CD4-positive, alpha-beta T cell treated with Interleukin-17A for 1 hour (primary cell): Measurements from ENCODE around the gene SELENOP.

Experiments used
- DNase-seq: peaks from one replicate; pipeline ENCODE4 v3.0.0-alpha.2; 2020

Gene SELENOP

GRCh38 chr5:42787845-42788244 lies 23.8 kb downstream of the SELENOP start:
- DNase-seq = no peak

GRCh38 chr5:42787073-42787472 lies 24.6 kb downstream of the SELENOP start:
- no peak for DNase-seq

- DNase-seq = no peak
Measured at GRCh38 chr5:42785756-42786155, 25.9 kb downstream of the SELENOP start.

- no peak for DNase-seq
Measured at GRCh38 chr5:42784132-42784531, 27.6 kb downstream of the SELENOP start.

- DNase-seq = no peak
Measured at GRCh38 chr5:42781584-42781983, 30.1 kb downstream of the SELENOP start.

- no peak for DNase-seq
Measured at GRCh38 chr5:42779083-42779482, 32.6 kb downstream of the SELENOP start.

- DNase-seq = no peak
Measured at GRCh38 chr5:42772265-42772993, 39.3 kb downstream of the SELENOP start.

- no peak for DNase-seq
Measured at GRCh38 chr5:42770003-42770402, 41.7 kb downstream of the SELENOP start.

GRCh38 chr5:42768106-42768504 lies 43.6 kb downstream of the SELENOP start:
- DNase-seq = no peak

GRCh38 chr5:42767491-42768105 lies 44.1 kb downstream of the SELENOP start:
- peak; percentile 42 for DNase-seq

- no peak for DNase-seq
Measured at GRCh38 chr5:42761791-42762190, 49.9 kb downstream of the SELENOP start.

- DNase-seq = no peak
Measured at GRCh38 chr5:42760426-42760825, 51.3 kb downstream of the SELENOP start.

GRCh38 chr5:42759456-42759855 lies 52.2 kb downstream of the SELENOP start:
- no peak for DNase-seq

GRCh38 chr5:42756606-42757601 lies 54.8 kb downstream of the SELENOP start, which contains the start of gene CCDC152:
TSS of gene CCDC152 (plus strand) at chr5:42756818. CDS start at chr5:42759122, 2,304 bp downstream.
- peak; percentile 66 for DNase-seq

- DNase-seq = no peak
Measured at GRCh38 chr5:42753099-42753498, 58.6 kb downstream of the SELENOP start.

- DNase-seq = no peak
Measured at GRCh38 chr5:42751044-42751443, 60.6 kb downstream of the SELENOP start.

- no peak for DNase-seq
Measured at GRCh38 chr5:42750507-42750906, 61.2 kb downstream of the SELENOP start.
